HG03025 (cell line): ENCODE measurements around the gene BDH1.
"Not testable (repeated sequence)": the region's sequence is repeated elsewhere in the genome, so short reads cannot be mapped to it uniquely, and the experiment has no call there.

ENCODE experiments used
- ATAC-seq: cut with Tn5 transposase; IDR thresholded peaks from one replicate; pipeline ENCODE4 v1.9.1; 2021; ENCODE audit warnings: mild to moderate bottlenecking, moderate library complexity; ENCODE audit not compliant: unreplicated experiment, low FRiP score

The BDH1 gene

GRCh38 chr3:197578376-197578775 lies 22.6 kb upstream of the BDH1 start:
- ATAC-seq = no peak

GRCh38 chr3:197577366-197578074 lies 21.8 kb upstream of the BDH1 start:
- no peak for ATAC-seq

- ATAC-seq = no peak
Measured at GRCh38 chr3:197576838-197577237, 21.1 kb upstream of the BDH1 start.

- no peak for ATAC-seq
Measured at GRCh38 chr3:197575362-197575761, 19.6 kb upstream of the BDH1 start.

- ATAC-seq = not testable (repeated sequence)
Measured at GRCh38 chr3:197574396-197574991, 18.7 kb upstream of the BDH1 start.

GRCh38 chr3:197573048-197573767 lies 17.4 kb upstream of the BDH1 start:
- ATAC-seq = no peak

- ATAC-seq = not testable (repeated sequence)
Measured at GRCh38 chr3:197571880-197572172, 16.1 kb upstream of the BDH1 start.

GRCh38 chr3:197571074-197571879 lies 15.5 kb upstream of the BDH1 start:
- not testable (repeated sequence) for ATAC-seq

GRCh38 chr3:197569433-197569832 lies 13.7 kb upstream of the BDH1 start:
- ATAC-seq = not testable (repeated sequence)

GRCh38 chr3:197567904-197568681 lies 12.3 kb upstream of the BDH1 start:
- no peak for ATAC-seq

- ATAC-seq = not testable (repeated sequence)
Measured at GRCh38 chr3:197566155-197566554, 10.4 kb upstream of the BDH1 start.

GRCh38 chr3:197564097-197564843 lies 8.5 kb upstream of the BDH1 start:
- ATAC-seq = no peak

- no peak for ATAC-seq
Measured at GRCh38 chr3:197562398-197563251, 6.9 kb upstream of the BDH1 start.

GRCh38 chr3:197561926-197562325 lies 6.2 kb upstream of the BDH1 start:
- ATAC-seq = no peak

- ATAC-seq = no peak
Measured at GRCh38 chr3:197559651-197560050, 3.9 kb upstream of the BDH1 start.

- peak; percentile 94 for ATAC-seq
Measured at GRCh38 chr3:197554562-197555280, 1.0 kb downstream of the BDH1 start.

GRCh38 chr3:197554196-197554561 lies 1.6 kb downstream of the BDH1 start:
- ATAC-seq = no peak

GRCh38 chr3:197552198-197552597 lies 3.6 kb downstream of the BDH1 start:
- no peak for ATAC-seq
